ENCODE data around the gene LPCAT2. TPM values are rescaled to one million over a fixed set of nuclear protein-coding genes. Genes with fewer than 3 reads are reported as not detected.

LPCAT2 gene
- total and polyA plus RNA-seq, 8 donors: 1.7 to 12.8 (median 4.5) TPM

DNA sequence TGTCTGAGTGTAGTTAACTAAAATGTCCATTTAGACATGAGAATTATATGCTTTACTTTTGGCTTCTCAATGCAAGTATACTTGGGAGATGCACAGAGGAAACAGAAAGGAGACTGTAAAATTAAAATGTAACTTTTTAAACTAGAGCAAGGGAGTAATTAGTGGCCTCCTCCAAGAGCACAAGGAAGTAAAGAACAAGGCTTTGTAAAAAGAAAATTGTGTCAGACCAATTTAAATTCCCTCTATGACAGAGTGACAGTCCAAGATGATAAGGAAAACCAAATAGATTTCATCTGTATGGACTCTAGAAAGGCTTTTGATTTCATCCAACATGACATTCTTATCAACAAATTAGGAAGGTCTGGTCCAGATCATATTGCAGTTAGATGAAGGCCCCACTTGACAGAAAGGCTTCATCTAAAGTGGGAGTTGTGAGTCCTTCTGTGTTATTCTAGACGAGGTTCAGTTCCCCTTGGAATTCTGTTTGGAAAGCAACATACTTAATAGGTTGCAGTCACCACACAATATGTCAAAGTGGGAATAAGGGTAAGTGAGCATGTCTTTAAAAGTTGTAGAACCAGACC is 51.2 kb downstream of the LPCAT2 start:
- ATAC-seq (no peak), FAIRE-seq (no peak), DNase-seq (no peak)
- no peaks in the 10 kb centered on the region for H3K9me3 ChIP-seq
- H3K4me3 ChIP-seq: no peak overlapping the region
- TF ChIP-seq, protein P1, sequence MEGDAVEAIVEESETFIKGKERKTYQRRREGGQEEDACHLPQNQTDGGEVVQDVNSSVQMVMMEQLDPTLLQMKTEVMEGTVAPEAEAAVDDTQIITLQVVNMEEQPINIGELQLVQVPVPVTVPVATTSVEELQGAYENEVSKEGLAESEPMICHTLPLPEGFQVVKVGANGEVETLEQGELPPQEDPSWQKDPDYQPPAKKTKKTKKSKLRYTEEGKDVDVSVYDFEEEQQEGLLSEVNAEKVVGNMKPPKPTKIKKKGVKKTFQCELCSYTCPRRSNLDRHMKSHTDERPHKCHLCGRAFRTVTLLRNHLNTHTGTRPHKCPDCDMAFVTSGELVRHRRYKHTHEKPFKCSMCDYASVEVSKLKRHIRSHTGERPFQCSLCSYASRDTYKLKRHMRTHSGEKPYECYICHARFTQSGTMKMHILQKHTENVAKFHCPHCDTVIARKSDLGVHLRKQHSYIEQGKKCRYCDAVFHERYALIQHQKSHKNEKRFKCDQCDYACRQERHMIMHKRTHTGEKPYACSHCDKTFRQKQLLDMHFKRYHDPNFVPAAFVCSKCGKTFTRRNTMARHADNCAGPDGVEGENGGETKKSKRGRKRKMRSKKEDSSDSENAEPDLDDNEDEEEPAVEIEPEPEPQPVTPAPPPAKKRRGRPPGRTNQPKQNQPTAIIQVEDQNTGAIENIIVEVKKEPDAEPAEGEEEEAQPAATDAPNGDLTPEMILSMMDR (IDR thresholded peaks at IDR 0.05): no peak
- H3K27me3 ChIP-seq: no peaks in the 10 kb centered on the region
- no peak overlapping the region for H3K27ac ChIP-seq
- intact Hi-C loops (cut with DNase I): no loop called here
- WGBS, 2 donors: 55 to 60% methylated on average over 1 of the region's 1 CpG
- peaks cover 0 to 9% (median 0%) of the 10 kb centered on the region in 3 donors for H3K4me1 ChIP-seq
- no peaks in the 10 kb centered on the region for H3K36me3 ChIP-seq

GRCh38 chr16:55561319-55561848 is 52.5 kb downstream of the LPCAT2 start:
- DNase-seq (no peak), ATAC-seq (no peak), FAIRE-seq (no peak)
- no peaks in the 10 kb centered on the region for H3K27me3 ChIP-seq
- TF ChIP-seq, protein P1 (IDR thresholded peaks at IDR 0.05): no peak
- 91 to 92% methylated on average over 2 of the region's 2 CpGs for whole genome bisulfite sequencing, 2 donors
- peaks cover 0 to 9% (median 0%) of the 10 kb centered on the region in 3 donors for H3K4me1 ChIP-seq
- H3K27ac ChIP-seq: no peak overlapping the region
- H3K36me3 ChIP-seq: no peaks in the 10 kb centered on the region
- H3K4me3 ChIP-seq: no peak overlapping the region
- no peaks in the 10 kb centered on the region for H3K9me3 ChIP-seq
- intact Hi-C loops (cut with DNase I): no loop called here

GRCh38 chr16:55562936-55563335 is 54.1 kb downstream of the LPCAT2 start:
- H3K4me1 ChIP-seq: peaks cover 0 to 9% (median 0%) of the 10 kb centered on the region in 3 donors
- no peak overlapping the region for H3K27ac ChIP-seq
- no peak overlapping the region for H3K4me3 ChIP-seq
- no peak for ATAC-seq
- no peak for DNase-seq
- intact Hi-C loops (cut with DNase I): no loop called here
- 95 to 98% methylated on average over 1 of the region's 1 CpG for WGBS, 2 donors
- no peaks in the 10 kb centered on the region for H3K27me3 ChIP-seq
- no peak for FAIRE-seq
- no peaks in the 10 kb centered on the region for H3K9me3 ChIP-seq
- TF ChIP-seq, protein P1 (IDR thresholded peaks at IDR 0.05): no peak
- no peaks in the 10 kb centered on the region for H3K36me3 ChIP-seq

GRCh38 chr16:55563797-55564196 is 54.9 kb downstream of the LPCAT2 start:
- FAIRE-seq (no peak), ATAC-seq (no peak), DNase-seq (no peak)
- H3K4me1 ChIP-seq: peaks cover 0 to 9% (median 0%) of the 10 kb centered on the region in 3 donors
- intact Hi-C loops (cut with DNase I): no loop called here
- WGBS, 2 donors: 94 to 95% methylated on average over 2 of the region's 2 CpGs
- H3K9me3 ChIP-seq: no peaks in the 10 kb centered on the region
- TF ChIP-seq, protein P1 (IDR thresholded peaks at IDR 0.05): no peak
- no peak overlapping the region for H3K4me3 ChIP-seq
- H3K27ac ChIP-seq: no peak overlapping the region
- no peaks in the 10 kb centered on the region for H3K27me3 ChIP-seq
- no peaks in the 10 kb centered on the region for H3K36me3 ChIP-seq

DNA sequence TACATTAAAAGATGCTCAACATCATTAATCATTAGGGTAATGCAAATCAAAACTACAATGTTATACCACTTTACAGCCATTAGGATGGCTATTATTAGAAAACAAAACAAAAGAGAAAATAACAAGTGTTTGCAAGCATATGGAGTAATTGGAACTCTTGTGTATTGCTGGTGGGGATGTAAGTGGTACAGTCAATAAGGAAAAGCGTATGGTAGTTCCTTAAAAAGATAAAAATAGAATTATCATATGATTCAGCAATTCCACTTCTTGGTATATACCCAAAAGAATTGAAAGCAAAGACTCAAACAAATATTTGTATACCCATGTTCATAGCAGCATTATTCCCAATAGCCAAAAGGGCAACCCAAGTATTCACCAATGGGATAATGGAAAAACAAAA is 56.2 kb downstream of the LPCAT2 start:
- DNase-seq: no peak
- FAIRE-seq: no peak
- Histone ChIP-seq H3K4me1 (no peaks in the 10 kb centered on the region), H3K36me3 (no peaks in the 10 kb centered on the region), H3K9me3 (no peaks in the 10 kb centered on the region), H3K27me3 (no peaks in the 10 kb centered on the region), H3K27ac (no peak overlapping the region), H3K4me3 (no peak overlapping the region)
- no peak for ATAC-seq
- intact Hi-C loops (cut with DNase I): no loop called here
- TF ChIP-seq, protein P1 (IDR thresholded peaks at IDR 0.05): no peak
- 74 to 92% methylated on average over 1 of the region's 1 CpG for WGBS, 2 donors

Measured in pancreas (tissue), 10 donors.